Activated T-cell treated with anti-CD3 and anti-CD28 coated beads, Interleukin-2, amount 50 U/mL, for 48 hours (primary cell): ENCODE data around the gene GSTT2B.
"Not testable (repeated sequence)": the region's sequence is repeated elsewhere in the genome, so short reads cannot be mapped to it uniquely, and the experiment has no call there.

Experiments used
- DNase-seq, 2 experiments: peaks; one replicate each; pipeline ENCODE4 v3.0.0-alpha.2; 2020

Gene GSTT2B

GRCh38 chr22:23980567-23980966 is 19.6 kb upstream of the GSTT2B start:
- not testable (repeated sequence) for DNase-seq

GRCh38 chr22:23979557-23980240 is 18.7 kb upstream of the GSTT2B start, which contains the start of gene GSTT2:
Gene GSTT2, plus strand, starts transcription at chr22:23980134.
- not testable (repeated sequence) for DNase-seq

GRCh38 chr22:23977304-23977703 is 16.3 kb upstream of the GSTT2B start:
- not testable (repeated sequence) for DNase-seq

DNA sequence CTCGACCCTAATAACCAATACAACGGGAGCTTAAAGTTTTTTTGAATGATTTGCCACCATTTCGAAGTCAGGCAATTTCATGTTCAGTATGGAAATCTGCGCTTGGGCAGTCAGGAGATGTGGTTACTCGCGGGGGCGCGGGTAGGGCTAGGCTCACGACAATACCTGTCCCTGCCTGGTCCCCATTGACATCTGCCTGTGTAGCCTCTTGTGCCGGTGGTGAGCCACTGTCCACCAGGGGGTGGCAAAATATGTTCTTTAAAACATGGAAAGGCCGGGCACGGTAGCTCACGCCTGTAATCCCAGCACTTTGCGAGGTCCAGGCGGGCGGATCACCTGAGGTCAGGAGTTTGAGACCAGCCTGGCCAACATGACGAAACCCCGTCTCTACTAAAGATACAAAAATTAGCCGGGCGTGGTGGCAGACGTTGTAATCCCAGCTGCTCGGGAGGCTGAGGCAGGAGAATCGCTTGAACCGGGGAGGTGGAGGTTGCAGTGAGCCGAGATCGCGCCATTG is 13.9 kb upstream of the GSTT2B start:
- not testable (repeated sequence) for DNase-seq

- DNase-seq = not testable (repeated sequence)
These were observed 13.3 kb upstream of the GSTT2B start, which contains the start of gene DDT for GRCh38 chr22:23974345-23974744. Gene DDT, minus strand, starts transcription at chr22:23974441. Its CDS starts 27 bp downstream, at chr22:23974414.

DNA sequence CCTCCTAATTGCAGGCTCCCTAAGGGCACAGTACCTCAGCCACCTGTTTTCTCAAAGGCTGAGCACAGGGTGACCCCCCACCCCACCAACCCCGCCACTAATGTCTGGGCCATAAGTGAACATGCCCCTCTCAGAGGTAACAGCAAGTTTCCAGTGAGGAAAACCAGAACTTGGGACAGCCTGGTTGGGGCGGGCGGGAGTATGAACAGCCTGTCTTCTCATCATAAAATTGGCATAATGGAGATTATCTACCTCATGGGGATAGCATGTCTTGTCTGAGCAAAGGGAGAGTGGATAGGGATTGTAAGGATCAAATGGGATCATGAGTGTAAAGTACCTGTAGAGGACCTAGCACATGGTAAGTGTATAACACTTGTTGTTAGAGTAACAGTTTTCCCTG is 10.9 kb upstream of the GSTT2B start:
- DNase-seq = not testable (repeated sequence)

- no peak for DNase-seq
These were observed 10.0 kb upstream of the GSTT2B start for GRCh38 chr22:23970816-23971486.

- no peak for DNase-seq
These were observed 9.2 kb upstream of the GSTT2B start for GRCh38 chr22:23970201-23970641.

GRCh38 chr22:23969071-23969470 is 8.1 kb upstream of the GSTT2B start:
- DNase-seq = no peak

GRCh38 chr22:23966568-23966967 is 5.6 kb upstream of the GSTT2B start, which contains the start of gene DDTL:
Gene DDTL, plus strand, starts transcription at chr22:23966888. Its CDS starts 27 bp downstream, at chr22:23966915.
- DNase-seq = not testable (repeated sequence)

DNA sequence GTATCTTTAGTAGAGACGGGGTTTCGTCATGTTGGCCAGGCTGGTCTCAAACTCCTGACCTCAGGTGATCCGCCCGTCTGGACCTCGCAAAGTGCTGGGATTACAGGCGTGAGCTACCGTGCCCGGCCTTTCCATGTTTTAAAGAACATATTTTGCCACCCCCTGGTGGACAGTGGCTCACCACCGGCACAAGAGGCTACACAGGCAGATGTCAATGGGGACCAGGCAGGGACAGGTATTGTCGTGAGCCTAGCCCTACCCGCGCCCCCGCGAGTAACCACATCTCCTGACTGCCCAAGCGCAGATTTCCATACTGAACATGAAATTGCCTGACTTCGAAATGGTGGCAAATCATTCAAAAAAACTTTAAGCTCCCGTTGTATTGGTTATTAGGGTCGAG is 5.1 kb upstream of the GSTT2B start:
- not testable (repeated sequence) for DNase-seq

DNA sequence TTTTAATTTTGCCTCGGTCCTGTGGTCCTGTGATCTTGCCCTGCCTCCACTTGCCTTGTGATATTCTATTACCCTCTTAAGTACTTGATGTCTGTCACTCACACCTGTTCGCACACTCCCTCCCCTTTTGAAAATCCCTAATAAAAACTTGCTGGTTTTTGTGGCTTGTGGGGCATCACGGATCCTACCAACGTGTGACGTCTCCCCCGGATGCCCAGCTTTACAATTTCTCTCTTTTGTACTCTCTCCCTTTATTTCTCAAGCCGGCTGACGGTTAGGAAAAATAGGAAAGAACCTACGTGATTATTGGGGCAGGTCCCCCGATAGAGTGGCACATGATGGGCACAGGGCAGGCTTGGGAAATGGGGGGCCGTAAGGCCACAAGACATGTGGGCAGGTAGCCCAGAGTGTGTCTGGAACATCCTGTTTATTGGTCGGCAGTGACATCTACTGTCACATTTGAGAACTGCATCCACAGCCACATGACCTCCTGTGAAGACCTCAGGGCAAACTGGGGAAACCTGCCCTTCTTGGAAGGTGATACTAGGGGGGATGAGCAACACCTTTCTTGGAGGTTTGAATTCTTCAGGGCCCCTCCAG is 4.6 kb downstream of the GSTT2B start:
- DNase-seq = peak; percentile 80 to 83

DNA sequence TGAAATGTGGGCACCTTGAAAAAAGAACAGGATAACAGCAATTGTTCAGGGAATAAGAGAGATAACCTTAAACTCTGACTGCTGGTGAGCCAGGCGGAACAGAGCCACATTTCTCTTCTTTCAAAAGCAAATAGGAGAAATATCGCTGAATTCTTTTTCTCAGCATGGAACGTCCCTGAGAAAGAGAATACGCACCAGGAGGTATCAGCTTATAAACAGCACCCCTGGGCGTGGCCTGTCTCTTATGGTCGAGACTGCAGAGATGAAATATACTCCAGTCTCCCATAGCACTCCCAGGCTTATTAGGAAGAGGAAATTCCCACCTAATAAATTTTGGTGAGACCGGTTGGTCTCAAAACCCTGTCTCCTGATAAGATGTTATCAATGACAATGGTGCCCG is 5.1 kb downstream of the GSTT2B start:
- DNase-seq = not testable (repeated sequence)

GRCh38 chr22:23954991-23955305 is 6.0 kb downstream of the GSTT2B start:
- DNase-seq = not testable (repeated sequence)

GRCh38 chr22:23954193-23954990 is 6.6 kb downstream of the GSTT2B start:
- not testable (repeated sequence) for DNase-seq

GRCh38 chr22:23953485-23953884 is 7.5 kb downstream of the GSTT2B start:
- not testable (repeated sequence) for DNase-seq

GRCh38 chr22:23952794-23953405 is 8.1 kb downstream of the GSTT2B start:
- DNase-seq = not testable (repeated sequence)

DNA sequence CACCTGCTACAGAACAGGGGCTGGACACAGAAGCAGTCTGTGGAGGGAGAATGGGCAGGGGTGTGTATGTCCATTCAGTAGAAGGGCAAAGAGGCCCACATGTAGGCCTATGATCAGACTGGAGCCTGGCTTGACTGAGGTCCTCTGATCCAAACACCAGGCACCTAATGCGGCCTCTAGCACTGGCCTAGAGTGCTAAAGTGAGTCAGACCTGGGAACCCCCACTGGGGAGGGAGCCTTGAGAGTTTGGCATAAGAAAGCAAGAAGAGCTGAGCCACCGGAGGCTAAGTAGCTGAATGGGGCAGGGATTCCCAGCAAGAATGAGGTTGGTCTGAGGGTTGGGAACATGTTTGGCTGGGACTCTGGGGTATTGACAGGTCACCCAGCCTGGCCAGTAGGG is 9.6 kb downstream of the GSTT2B start:
- not testable (repeated sequence) for DNase-seq

- not testable (repeated sequence) for DNase-seq
These were observed 11.2 kb downstream of the GSTT2B start for GRCh38 chr22:23949764-23950163.

DNA sequence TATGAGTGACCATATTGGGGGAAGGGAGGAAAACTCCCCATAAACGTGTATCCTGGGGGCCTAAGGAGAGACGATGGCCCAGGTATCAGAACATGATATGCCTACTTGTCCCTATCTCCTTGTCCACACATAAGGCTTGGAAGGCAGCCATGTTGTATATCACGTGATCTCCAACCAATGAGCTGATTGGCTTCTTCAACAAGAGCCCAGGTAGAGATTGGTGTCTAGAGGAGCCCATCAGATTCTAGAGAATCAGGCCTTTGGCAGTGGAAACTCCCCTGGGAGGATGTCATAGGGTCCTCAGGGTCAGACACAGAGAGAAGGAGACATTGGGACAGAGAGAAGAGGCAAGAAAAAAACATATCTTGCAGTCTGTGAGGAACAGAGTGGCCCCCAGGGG is 13.6 kb downstream of the GSTT2B start:
- DNase-seq = not testable (repeated sequence)

- not testable (repeated sequence) for DNase-seq
These were observed 20.8 kb downstream of the GSTT2B start for GRCh38 chr22:23940166-23940565.

DNA sequence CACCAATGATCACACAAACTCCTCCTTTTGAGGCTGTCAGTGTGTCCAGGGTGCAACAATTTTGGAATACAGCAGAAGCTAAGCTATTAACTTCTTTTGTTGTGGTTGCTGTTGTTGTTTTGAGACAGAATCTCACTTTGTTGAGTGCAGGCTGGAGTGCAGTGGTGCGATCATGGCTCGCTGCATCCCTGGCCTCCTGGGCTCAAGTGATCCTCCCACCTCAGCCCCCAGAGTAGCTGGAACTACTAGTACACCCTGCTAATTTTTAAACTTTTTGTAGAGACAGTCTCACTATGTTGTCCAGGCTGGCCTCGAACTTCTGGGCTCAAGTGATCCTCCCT is 22.0 kb downstream of the GSTT2B start:
- DNase-seq = no peak
